Measurements from ENCODE around the gene SMIM27.
A peak's percentile ranks its signal among the peaks of the same experiment; 100 is the strongest.
"Not testable (repeated sequence)": the region's sequence is repeated elsewhere in the genome, so short reads cannot be mapped to it uniquely, and the experiment has no call there.

The SMIM27 gene, protein sequence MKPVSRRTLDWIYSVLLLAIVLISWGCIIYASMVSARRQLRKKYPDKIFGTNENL

DNA sequence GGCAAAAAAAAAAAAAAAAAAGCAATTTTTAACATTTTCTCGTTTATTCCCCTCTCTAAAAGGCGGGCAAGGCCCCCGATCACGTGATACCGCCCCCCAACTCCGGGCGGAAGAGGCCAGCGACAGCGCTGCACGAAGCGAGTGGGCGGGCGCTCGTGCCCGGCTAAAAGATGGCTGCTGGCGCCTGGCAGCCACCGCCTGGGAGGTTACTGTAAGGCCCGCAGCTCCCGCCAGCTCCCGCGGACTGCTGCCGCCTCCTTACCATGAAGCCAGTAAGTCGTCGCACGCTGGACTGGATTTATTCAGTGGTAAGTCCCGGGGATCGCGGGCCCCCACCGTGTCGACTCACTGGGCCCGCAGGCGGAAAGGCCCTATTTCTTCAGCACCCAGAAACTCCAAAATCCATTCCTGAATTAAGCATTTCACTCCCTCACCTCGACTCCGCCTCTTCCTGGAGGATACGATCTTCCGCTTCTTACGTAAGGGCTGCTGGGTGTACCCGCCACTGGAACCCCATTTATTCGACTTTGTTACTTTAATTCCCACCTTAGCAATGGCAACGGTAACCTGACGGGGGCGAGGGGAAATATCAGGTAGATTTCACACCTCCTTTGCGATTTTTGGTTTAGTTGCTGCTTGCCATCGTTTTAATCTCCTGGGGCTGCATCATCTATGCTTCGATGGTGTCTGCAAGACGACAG is at the start of gene SMIM27, which contains the start of gene TOPORS:
Gene SMIM27, plus strand, starts transcription at position 156 of the 701 bp plus-strand sequence. Its CDS starts 108 bp downstream, at position 264.
Gene TOPORS, minus strand, starts transcription at position 415 of the 701 bp plus-strand sequence. Its CDS starts 150 bp downstream, at position 265.
- H3K4me1 ChIP-seq (ENCODE audit: insufficient read depth, low read length) = no peaks in the 10 kb centered on the region
- no peaks in the 10 kb centered on the region for H3K36me3 ChIP-seq (ENCODE audit: insufficient read depth, low read length)
- no peaks in the 10 kb centered on the region for H3K9me3 ChIP-seq (ENCODE audit: control insufficient read depth, insufficient read depth, low read length)
- H3K9ac ChIP-seq (ENCODE audit: low read depth, low read length) = peak within 1 kb of the TSS; percentile 97

DNA sequence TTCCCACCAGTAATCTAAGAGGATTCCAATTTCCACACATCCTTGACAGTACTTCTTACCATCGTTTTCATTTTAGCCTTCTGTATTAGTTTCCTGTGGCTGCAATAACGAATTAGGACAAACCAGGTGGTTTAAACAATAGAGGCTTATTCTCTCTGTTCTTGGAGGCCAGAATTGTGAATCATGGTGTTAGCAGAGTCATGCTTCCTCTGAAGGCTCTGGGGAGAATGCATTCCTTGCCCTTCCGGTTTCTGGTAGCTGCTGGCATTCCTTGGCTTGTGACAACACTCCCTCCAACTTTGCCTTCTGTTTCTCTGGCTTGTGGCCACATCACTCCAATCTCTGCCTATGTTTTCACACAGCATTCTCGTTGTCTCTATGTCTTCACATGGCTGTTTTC is 49.7 kb upstream of the SMIM27 start:
- no peaks in the 10 kb centered on the region for H3K9me3 ChIP-seq (ENCODE audit: control insufficient read depth, insufficient read depth, low read length)
- no peaks in the 10 kb centered on the region for H3K4me1 ChIP-seq (ENCODE audit: insufficient read depth, low read length)
- no peak overlapping the region for H3K9ac ChIP-seq (ENCODE audit: low read depth, low read length)
- H3K36me3 ChIP-seq (ENCODE audit: insufficient read depth, low read length) = no peaks in the 10 kb centered on the region; the same call in 1 of the 2 replicates

DNA sequence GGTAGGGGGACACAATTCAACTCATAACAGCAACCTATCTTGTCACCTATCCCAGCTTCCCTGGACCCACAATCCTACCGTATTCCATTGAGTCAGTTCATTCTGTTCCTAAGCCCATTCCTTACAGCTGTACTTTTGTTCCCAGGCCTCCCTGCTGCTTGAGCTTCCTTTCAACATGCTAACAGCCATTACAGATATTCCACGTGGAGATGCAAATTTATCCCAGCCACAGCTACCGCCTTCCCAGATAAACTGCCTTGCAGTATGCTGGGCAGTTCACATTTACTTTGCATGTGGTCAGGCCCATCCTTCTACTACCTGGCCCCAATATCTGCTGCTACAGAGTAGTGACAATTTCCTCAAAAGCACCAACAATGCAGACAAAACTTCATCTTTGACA is 49.1 kb upstream of the SMIM27 start:
- no peaks in the 10 kb centered on the region for H3K9me3 ChIP-seq (ENCODE audit: control insufficient read depth, insufficient read depth, low read length)
- no peak overlapping the region for H3K9ac ChIP-seq (ENCODE audit: low read depth, low read length)
- H3K36me3 ChIP-seq (ENCODE audit: insufficient read depth, low read length) = no peaks in the 10 kb centered on the region; the same call in 1 of the 2 replicates
- H3K4me1 ChIP-seq (ENCODE audit: insufficient read depth, low read length) = no peaks in the 10 kb centered on the region

DNA sequence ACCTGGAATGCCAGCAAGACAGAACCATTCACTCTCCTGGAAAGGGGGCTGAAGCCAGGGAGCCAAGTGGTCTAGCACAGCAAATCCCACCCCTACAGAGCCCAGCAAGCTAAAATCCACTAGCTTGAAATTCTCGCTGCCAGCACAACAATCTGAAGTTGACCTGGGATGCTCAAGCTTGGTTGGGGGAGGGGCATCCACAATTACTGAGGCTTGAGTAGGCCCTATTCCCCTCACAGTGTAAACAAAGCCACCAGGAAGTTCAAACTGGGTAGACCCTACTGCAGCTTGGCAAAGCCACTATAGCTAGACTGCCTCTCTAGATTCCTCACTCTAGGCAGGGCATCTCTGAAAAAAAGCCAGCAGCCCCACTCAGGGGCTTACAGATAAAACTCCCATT is 43.4 kb upstream of the SMIM27 start:
- H3K9ac ChIP-seq (ENCODE audit: low read depth, low read length) = no peak overlapping the region
- H3K9me3 ChIP-seq (ENCODE audit: control insufficient read depth, insufficient read depth, low read length) = no peaks in the 10 kb centered on the region
- H3K36me3 ChIP-seq (ENCODE audit: insufficient read depth, low read length) = no peaks in the 10 kb centered on the region
- H3K4me1 ChIP-seq (ENCODE audit: insufficient read depth, low read length) = no peaks in the 10 kb centered on the region

DNA sequence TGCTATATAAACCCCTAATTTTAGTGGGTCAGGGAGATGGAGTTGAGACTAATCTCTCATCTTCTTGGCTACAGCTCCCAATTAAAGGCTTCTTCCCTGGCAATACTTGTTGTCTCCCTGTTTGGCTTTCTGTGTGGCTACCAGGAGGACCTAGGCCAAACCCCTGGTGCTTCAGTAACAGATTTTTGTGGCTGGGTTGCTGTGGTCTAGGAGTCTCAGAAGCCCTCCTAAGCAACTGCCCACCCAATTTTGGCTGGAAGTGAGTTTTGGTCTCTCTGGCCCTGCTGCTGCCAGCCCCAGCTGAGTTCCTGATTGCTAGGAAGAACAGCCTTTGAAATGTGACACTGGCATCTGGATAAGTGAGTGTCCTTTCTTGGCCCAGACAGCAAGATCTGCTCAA is 35.9 kb upstream of the SMIM27 start:
- H3K9ac ChIP-seq (ENCODE audit: low read depth, low read length) = no peak overlapping the region
- H3K4me1 ChIP-seq (ENCODE audit: insufficient read depth, low read length) = no peaks in the 10 kb centered on the region
- no peaks in the 10 kb centered on the region; the same call in 1 of the 2 replicates for H3K36me3 ChIP-seq (ENCODE audit: insufficient read depth, low read length)
- peaks cover 9% of the 10 kb centered on the region; the same call in 1 of the 2 replicates for H3K9me3 ChIP-seq (ENCODE audit: control insufficient read depth, insufficient read depth, low read length)

DNA sequence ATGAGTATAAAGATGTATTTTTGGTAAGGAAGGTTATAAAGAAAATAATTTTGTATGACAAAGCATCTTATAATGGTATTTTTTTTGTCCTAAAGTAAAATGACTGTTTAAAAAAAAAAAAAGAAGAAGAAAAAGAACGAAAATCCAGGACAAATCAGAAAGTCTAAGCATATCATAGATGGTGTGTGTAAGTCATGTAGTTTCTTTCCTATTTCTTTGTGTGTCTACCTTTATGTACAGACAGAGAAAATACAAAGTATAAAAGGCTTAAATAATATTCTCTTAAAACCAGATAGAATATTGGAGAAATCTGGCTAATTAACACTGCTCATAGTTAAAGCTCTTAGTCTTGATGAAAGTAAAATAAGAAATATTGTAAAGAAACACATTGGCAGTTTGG is 33.9 kb upstream of the SMIM27 start:
- Histone ChIP-seq H3K9ac (ENCODE audit: low read depth, low read length) (no peak overlapping the region), H3K9me3 (ENCODE audit: control insufficient read depth, insufficient read depth, low read length) (peaks cover 16% of the 10 kb centered on the region; the same call in 1 of the 2 replicates)

DNA sequence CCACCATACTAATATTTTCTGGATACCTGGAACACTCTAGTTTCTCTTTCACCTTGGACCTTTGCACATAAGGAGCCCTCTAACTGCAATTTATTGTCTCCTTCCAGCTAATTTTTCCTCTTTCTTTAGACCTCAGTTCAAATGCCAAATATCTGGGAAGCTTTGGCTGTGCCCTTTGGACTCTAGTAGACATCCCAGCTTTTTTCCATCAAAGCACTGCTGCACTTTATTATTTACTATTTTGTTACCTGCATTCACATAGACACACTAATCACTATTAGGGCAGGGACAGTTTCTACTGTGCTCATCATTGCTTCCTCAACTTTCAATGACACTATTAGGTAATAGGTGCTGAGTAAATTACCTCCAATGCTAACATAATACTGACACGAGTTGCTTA is 28.2 kb upstream of the SMIM27 start:
- H3K9ac ChIP-seq (ENCODE audit: low read depth, low read length) = no peak overlapping the region
- no peaks in the 10 kb centered on the region; the same call in 1 of the 2 replicates for H3K36me3 ChIP-seq (ENCODE audit: insufficient read depth, low read length)
- peaks cover 10% of the 10 kb centered on the region; the same call in 1 of the 2 replicates for H3K9me3 ChIP-seq (ENCODE audit: control insufficient read depth, insufficient read depth, low read length)
- no peaks in the 10 kb centered on the region for H3K4me1 ChIP-seq (ENCODE audit: insufficient read depth, low read length)

More for the DNA sequence above, 33.9 kb upstream of the SMIM27 start:
- Histone ChIP-seq H3K4me1 (ENCODE audit: insufficient read depth, low read length) (no peaks in the 10 kb centered on the region), H3K36me3 (ENCODE audit: insufficient read depth, low read length) (no peaks in the 10 kb centered on the region; the same call in 1 of the 2 replicates)

DNA sequence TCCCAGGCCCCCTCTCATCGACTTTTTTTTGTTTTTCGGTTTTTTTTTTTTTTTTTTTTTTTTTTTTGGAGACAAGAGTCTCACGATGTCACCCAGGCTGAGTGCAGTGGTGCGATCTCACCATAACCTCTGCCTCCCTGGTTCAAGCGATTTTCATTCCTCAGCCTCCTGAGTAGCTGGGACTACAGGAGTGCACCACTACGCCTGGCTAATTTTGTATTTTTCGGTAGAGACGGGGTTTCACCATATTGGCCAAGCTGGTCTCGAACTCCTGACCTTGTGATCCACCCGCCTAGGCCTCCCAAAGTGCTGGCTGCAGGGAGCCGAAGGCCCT is 27.6 kb upstream of the SMIM27 start:
- peak overlapping the region; percentile 80; the same call in 1 of the 2 replicates for H3K9ac ChIP-seq (ENCODE audit: low read depth, low read length)
- H3K4me1 ChIP-seq (ENCODE audit: insufficient read depth, low read length); H3K36me3 ChIP-seq (ENCODE audit: insufficient read depth, low read length): not testable (repeated sequence)

DNA sequence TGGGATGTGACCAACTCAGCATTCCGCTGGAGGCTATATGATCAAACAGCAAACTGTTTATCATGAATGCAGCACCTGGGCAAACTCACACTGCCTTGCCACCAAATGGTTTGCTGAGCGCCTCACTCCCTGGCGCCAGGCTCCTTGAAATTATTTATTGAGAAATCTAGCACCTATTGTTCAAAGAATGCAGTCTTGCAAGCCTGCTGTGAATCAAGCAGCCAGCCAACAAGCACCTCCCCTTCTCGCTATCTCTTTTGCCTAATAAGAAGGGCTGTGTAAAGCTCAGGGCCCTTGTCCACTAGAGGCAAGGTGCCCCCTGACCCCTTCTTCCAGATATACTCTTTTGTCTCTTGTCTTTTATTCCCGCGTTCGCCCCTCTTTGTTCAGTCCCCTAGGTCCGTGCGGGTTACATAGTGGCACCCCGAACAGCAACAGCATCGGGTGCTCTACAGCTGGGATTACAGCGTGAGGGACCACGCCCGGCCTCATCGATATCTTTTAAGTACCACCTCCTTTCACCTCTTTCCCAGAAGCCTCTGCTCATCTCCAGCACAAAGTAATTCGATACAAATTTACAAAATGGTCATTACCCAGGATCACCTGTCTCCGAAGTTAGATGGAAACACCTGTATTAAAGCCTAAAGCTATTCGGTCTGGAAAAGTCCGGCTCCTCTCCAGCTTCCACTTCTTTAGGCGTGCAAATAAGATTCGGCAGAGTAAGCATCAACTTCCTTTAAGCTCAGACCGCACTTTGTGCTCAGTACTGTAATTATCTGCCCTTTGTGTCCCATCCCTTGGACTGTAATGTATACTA is 27.0 kb upstream of the SMIM27 start:
- H3K9me3 ChIP-seq (ENCODE audit: control insufficient read depth, insufficient read depth, low read length) = peaks cover 8% of the 10 kb centered on the region; the same call in 1 of the 2 replicates
- peak overlapping the region; percentile 80 for H3K9ac ChIP-seq (ENCODE audit: low read depth, low read length)
- H3K4me1 ChIP-seq (ENCODE audit: insufficient read depth, low read length) = no peaks in the 10 kb centered on the region
- H3K36me3 ChIP-seq (ENCODE audit: insufficient read depth, low read length) = no peaks in the 10 kb centered on the region; the same call in 1 of the 2 replicates

More for the DNA sequence above, 27.6 kb upstream of the SMIM27 start:
- H3K9me3 ChIP-seq (ENCODE audit: control insufficient read depth, insufficient read depth, low read length) = not testable (repeated sequence)

DNA sequence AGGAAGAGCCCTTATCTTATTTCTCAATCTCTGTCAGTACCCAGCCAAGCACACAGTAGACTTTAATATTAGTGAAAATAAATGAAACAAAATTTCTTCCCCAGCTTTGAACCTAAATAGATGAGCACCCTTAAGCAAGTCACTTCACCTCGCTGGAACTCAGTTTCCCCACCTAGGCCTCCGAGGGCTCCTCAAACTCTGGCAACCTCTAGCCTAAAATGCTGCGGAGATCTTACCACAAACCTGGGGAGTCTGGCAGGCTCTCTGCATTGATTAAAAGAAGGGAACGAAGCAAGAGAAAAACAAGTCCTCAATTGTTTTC is 26.5 kb upstream of the SMIM27 start:
- no peaks in the 10 kb centered on the region for H3K4me1 ChIP-seq (ENCODE audit: insufficient read depth, low read length)
- H3K9me3 ChIP-seq (ENCODE audit: control insufficient read depth, insufficient read depth, low read length) = peaks cover 8% of the 10 kb centered on the region; the same call in 1 of the 2 replicates
- H3K36me3 ChIP-seq (ENCODE audit: insufficient read depth, low read length) = no peaks in the 10 kb centered on the region
- H3K9ac ChIP-seq (ENCODE audit: low read depth, low read length) = peak overlapping the region; percentile 80

DNA sequence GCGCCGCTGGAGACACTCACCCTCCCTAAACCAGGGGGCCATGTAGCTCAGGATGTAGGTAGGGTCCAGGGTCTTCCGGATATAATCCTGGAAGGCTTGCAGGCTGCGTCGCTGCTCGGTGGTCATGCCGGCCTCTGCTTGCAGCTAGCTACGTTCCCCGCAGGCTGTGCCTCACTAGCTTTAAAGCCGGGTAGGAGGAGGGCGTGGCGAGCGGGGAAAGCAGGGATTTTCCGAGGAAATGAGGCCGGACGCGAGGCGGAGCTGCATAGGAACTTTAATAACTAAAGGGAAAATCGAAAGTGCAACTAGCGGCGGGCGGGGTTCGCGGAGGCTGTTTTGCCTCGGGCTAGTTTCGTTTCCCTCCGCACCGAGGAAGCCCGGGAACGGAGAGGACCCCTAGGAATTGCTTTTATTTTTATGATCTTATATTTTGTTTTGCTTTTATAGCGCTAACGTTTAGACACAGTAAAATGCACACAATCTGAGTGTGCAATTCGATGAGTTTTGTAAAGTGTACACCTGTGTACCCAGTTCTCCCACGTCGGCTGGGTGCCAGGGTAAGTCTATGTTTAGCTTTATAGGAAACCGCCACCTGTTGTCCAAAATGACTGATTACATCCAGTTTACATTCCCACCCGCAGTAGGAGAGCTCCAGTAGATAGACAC is 26.0 kb upstream of the SMIM27 start, which contains the start of gene RIGI:
Gene RIGI, minus strand, starts transcription at position 156 of the 666 bp plus-strand sequence. Its CDS starts 30 bp downstream, at position 126.
- Histone ChIP-seq H3K9ac (ENCODE audit: low read depth, low read length) (peak within 1 kb of the TSS; percentile 80), H3K9me3 (ENCODE audit: control insufficient read depth, insufficient read depth, low read length) (peaks cover 8% of the 10 kb centered on the region; the same call in 1 of the 2 replicates), H3K36me3 (ENCODE audit: insufficient read depth, low read length) (no peaks in the 10 kb centered on the region), H3K4me1 (ENCODE audit: insufficient read depth, low read length) (no peaks in the 10 kb centered on the region)

DNA sequence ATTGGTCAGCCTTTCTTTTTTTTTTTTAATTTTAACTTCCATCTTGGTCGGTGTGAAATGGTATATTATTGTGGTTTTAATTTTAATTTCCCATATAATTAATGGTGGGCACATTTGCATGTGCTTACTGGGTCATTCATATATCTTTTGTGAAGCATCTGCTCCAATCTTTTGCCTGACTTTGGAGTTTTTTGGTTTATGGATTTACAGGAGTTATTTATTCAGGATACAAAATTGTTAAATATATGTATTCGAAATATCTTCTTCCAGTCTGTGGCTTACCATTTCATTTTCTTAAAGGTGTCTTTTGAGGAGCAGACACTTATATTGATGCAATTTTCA is 25.4 kb upstream of the SMIM27 start:
- Histone ChIP-seq H3K36me3 (ENCODE audit: insufficient read depth, low read length) (no peaks in the 10 kb centered on the region), H3K9me3 (ENCODE audit: control insufficient read depth, insufficient read depth, low read length) (peaks cover 5% of the 10 kb centered on the region; the same call in 1 of the 2 replicates), H3K4me1 (ENCODE audit: insufficient read depth, low read length) (no peaks in the 10 kb centered on the region), H3K9ac (ENCODE audit: low read depth, low read length) (peak overlapping the region; percentile 80; the same call in 1 of the 2 replicates)

DNA sequence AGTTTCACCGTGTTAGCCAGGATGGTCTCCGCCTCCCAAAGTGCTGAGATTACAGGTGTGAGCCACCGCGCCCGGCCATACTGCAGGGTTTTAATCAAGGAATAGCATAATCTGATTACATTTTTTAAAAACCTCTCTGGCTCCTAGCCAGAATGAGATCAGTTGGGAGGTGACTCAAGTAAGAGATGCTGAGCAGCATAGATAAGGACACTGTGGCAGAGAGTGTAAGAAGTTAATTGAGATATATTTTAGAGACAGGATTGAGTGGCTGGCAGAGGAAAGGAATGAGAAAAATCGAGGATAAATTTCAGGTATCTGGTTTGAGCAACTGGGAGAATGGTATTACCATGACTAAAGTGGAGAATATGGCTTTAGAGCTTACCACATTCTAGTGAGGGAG is 18.8 kb upstream of the SMIM27 start:
- Histone ChIP-seq H3K36me3 (ENCODE audit: insufficient read depth, low read length) (no peaks in the 10 kb centered on the region), H3K9ac (ENCODE audit: low read depth, low read length) (no peak overlapping the region)

DNA sequence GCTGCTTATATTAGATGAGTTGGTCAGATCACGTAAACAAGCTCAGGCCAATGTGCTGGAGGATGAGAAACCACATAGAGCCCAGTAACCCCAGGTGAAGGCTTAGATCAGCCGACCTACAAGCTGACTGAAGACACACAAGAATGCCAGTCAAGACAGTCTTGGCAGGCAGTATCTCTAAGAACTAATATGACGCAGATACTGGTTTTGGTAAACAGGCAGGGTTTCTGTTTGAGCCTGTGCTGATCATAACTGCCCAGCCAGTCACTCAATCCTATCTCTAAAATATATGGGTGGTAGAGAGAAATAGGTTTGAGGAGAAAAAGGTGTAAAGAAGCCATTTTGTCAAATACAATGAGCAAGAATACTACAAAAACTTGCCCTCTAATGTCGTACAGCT is 18.3 kb upstream of the SMIM27 start:
- H3K36me3 ChIP-seq (ENCODE audit: insufficient read depth, low read length) = no peaks in the 10 kb centered on the region
- no peaks in the 10 kb centered on the region for H3K9me3 ChIP-seq (ENCODE audit: control insufficient read depth, insufficient read depth, low read length)
- no peaks in the 10 kb centered on the region for H3K4me1 ChIP-seq (ENCODE audit: insufficient read depth, low read length)
- H3K9ac ChIP-seq (ENCODE audit: low read depth, low read length) = no peak overlapping the region

More for the DNA sequence above, 18.8 kb upstream of the SMIM27 start:
- Histone ChIP-seq H3K4me1 (ENCODE audit: insufficient read depth, low read length) (no peaks in the 10 kb centered on the region), H3K9me3 (ENCODE audit: control insufficient read depth, insufficient read depth, low read length) (no peaks in the 10 kb centered on the region)
